GM18868 (cell line): ENCODE measurements around the gene GATAD2A.

Experiments
- ATAC-seq: cut with Tn5 transposase; IDR thresholded peaks from one replicate; pipeline ENCODE4 v1.9.1; 2021; ENCODE audit warnings: mild to moderate bottlenecking, moderate library complexity; ENCODE audit not compliant: unreplicated experiment

The GATAD2A gene

GRCh38 chr19:19487077-19487949 lies 81.8 kb downstream of the GATAD2A start:
- no peak for ATAC-seq

GRCh38 chr19:19487950-19488874 lies 82.7 kb downstream of the GATAD2A start:
- ATAC-seq: no peak

- ATAC-seq: peak; percentile 70
Observed at GRCh38 chr19:19488875-19489690, 83.6 kb downstream of the GATAD2A start.

GRCh38 chr19:19489804-19490204 lies 84.3 kb downstream of the GATAD2A start:
- no peak for ATAC-seq

GRCh38 chr19:19490214-19490968 lies 84.9 kb downstream of the GATAD2A start:
- no peak for ATAC-seq

GRCh38 chr19:19491321-19492025 lies 86.0 kb downstream of the GATAD2A start:
- ATAC-seq: no peak

- ATAC-seq: no peak
Observed at GRCh38 chr19:19492026-19492610, 86.6 kb downstream of the GATAD2A start.

GRCh38 chr19:19493841-19494546 lies 88.5 kb downstream of the GATAD2A start:
- ATAC-seq: no peak

GRCh38 chr19:19495614-19496603 lies 90.4 kb downstream of the GATAD2A start:
- ATAC-seq: no peak

- no peak for ATAC-seq
Observed at GRCh38 chr19:19498255-19498991, 92.9 kb downstream of the GATAD2A start.

GRCh38 chr19:19499272-19499995 lies 94.0 kb downstream of the GATAD2A start:
- no peak for ATAC-seq

- no peak for ATAC-seq
Observed at GRCh38 chr19:19500975-19501644, 95.6 kb downstream of the GATAD2A start.

GRCh38 chr19:19501798-19502197 lies 96.3 kb downstream of the GATAD2A start:
- ATAC-seq: no peak

GRCh38 chr19:19502281-19502680 lies 96.8 kb downstream of the GATAD2A start:
- no peak for ATAC-seq

- no peak for ATAC-seq
Observed at GRCh38 chr19:19502808-19503602, 97.5 kb downstream of the GATAD2A start.
